Measurements from ENCODE around the gene COL11A1.

DNA sequence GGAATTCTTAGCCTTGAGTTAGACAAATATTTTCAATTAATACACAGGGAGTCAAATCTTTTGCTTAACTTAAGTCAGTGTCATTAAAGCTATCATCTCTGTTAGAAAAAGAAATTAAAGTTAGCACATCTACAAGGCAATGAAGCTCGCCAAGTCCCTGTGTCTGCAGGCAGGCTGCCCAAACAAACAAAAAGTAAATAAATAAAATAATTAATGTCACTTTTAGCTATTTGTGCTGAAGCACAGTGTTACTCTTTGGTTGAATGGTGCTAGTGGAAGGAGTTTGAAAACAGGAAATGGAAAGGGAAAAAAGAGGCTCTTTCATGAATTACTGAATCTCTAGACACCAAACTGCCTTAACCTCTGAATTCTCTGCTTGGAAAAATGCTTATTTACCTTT lies 37.1 kb upstream of the COL11A1 start:
- no peak for TF ChIP-seq POLR2AphosphoS5 (IDR thresholded peaks at IDR 0.05; ENCODE audit: low read depth, low read length)
- TF ChIP-seq POLR2A (IDR thresholded peaks at IDR 0.05; ENCODE audit: low read depth, low read length), result no peak

Measured in GM12892 (cell line).